Fibroblast of upper back skin (primary cell): ENCODE results near the gene SLC39A5.
A peak's percentile ranks its signal among the peaks of the same experiment; 100 is the strongest.

ENCODE experiments used
- DNase-seq: peaks from one replicate; pipeline ENCODE4 v3.0.0-alpha.2; 2013

Gene SLC39A5, protein sequence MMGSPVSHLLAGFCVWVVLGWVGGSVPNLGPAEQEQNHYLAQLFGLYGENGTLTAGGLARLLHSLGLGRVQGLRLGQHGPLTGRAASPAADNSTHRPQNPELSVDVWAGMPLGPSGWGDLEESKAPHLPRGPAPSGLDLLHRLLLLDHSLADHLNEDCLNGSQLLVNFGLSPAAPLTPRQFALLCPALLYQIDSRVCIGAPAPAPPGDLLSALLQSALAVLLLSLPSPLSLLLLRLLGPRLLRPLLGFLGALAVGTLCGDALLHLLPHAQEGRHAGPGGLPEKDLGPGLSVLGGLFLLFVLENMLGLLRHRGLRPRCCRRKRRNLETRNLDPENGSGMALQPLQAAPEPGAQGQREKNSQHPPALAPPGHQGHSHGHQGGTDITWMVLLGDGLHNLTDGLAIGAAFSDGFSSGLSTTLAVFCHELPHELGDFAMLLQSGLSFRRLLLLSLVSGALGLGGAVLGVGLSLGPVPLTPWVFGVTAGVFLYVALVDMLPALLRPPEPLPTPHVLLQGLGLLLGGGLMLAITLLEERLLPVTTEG

DNA sequence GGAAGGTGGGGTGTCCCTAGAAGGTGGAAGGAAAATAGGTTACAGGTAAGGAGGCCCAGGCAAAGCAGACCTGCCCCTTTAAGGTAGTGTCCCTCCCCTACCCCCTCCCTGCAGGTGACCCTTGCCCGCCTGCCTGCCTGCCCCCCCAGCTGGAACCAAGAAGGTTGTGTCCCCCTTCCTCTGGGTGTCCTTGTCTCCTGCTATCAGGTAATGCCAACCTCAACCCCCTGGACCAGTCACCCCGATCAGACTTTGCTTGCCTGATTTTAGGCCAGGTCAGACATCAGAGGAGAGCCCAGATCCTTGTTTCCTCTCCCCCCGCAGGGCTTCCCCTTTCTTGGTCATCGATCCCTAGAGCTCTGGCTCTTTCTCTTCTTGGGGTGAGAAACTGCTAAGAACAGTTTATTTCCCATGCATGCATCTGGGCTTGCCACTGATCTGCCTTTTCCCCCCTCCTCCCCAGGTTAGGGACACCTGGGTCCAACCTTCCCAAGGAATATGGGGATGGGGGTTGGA is at the start of gene SLC39A5:
Gene SLC39A5, plus strand, starts transcription at position 136 of the 516 bp plus-strand sequence. CDS start 1,224 bp downstream, outside the sequence.
- DNase-seq, result no peak

DNA sequence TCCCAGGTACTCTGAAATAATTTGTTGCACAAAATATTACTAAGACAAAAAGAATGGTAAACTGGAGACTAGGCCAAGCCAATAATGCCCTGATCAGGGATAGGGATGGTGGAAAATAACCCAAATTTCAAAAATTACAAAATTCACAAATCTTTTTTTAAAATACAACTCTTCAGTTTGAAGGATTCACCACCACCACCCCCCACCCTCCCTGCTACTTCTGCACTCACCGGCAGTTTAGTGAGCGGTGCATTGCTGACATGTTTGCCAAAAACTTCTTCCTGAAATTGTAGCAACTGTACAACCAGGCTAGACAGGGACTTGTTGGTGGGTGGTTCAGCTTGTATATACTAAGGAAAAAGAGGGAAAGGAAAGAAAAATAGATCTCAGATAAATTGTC is 42.9 kb upstream of the SLC39A5 start:
- DNase-seq, result no peak

DNA sequence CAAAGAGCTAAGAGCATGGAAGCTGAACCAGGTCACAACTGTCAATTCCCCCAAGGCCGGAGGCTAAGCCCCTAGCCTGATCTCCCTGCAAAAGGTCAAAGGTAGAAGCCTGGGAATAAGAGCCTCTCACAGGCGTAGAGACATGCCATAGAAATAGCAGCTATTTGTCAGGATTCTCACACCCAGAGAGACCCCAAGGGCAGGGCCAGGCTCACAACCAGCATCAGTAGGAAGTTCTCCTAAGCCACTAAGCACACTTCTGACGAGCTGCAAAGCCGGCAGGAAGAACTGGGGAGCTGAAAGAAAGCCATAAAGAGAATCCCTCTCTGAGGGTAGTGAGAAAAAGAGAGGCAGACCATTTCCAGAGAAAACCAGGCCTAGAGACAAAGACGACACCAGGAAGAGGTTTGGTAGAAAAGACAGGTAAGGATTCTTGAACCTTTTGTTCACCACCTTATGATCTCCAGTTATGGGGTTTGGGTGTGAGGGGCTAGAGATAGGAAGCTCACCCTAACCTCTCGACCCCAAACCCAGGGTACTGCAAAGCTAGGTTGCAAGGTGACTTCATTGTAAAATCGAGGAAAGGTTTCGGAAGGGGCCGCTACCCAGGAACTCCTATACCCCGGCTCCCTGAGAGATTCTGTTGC is 41.6 kb upstream of the SLC39A5 start:
- DNase-seq, result no peak

DNA sequence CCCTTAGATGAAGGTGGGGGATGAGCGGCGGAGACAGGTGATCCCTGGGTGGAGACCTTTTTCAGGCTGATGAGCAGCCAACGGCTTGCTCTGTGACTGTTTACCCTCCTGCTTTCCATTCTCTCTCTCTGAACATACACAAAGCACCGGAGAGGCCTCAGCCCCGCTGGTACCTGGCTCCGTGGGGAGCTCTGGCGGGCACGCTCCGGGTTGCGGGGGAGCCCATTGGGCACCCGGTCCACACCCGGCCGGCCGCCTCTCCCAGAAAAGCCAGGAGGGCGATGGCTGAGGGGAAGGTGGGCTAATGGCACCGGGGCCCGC is 41.1 kb upstream of the SLC39A5 start:
- no peak for DNase-seq

DNA sequence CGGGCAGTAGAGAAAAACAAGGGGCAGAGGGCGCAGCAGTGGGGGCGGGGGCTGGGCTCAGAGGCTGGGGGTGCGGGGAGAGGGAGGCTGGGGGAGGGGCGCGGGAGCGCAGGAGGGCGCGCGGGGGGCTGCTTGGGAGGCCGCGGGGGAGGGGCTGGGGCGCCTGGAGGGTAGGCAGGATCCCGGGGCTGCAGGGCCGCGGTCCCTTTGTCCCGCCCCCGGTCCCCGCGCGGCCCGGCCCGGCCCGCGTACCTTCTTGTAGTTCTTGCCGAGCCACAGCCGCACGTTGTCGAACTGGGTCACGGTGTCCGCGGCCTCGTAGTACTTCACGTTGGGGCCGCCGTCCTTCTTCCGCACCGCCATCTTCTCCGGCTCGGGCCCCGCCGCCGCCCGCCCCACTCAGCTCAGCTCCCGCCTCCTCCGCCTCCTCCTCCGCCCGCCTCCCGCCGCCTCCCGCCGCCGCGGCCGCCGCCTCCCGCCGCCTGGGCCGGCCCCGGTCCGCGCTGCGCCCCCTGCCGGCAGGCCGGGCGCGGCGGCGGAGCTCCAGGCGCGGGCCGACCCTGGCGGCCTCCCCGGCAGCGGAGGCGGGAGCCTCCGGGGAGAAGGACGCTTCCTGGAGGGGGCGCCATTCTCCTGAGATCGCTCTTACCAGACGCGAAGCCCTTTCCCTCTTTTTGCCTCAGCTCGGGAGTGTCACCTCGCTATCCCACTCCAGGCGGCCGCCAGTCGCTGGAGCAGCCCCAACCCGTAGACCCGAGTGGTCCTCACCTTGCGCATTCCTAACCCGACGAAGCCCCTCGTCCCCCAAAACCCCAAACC is 40.5 kb upstream of the SLC39A5 start, which contains the start of gene SMARCC2:
Gene SMARCC2, minus strand, starts transcription at position 385 of the 819 bp plus-strand sequence. Its CDS starts 22 bp downstream, at position 363.
- peak; percentile 85 for DNase-seq

DNA sequence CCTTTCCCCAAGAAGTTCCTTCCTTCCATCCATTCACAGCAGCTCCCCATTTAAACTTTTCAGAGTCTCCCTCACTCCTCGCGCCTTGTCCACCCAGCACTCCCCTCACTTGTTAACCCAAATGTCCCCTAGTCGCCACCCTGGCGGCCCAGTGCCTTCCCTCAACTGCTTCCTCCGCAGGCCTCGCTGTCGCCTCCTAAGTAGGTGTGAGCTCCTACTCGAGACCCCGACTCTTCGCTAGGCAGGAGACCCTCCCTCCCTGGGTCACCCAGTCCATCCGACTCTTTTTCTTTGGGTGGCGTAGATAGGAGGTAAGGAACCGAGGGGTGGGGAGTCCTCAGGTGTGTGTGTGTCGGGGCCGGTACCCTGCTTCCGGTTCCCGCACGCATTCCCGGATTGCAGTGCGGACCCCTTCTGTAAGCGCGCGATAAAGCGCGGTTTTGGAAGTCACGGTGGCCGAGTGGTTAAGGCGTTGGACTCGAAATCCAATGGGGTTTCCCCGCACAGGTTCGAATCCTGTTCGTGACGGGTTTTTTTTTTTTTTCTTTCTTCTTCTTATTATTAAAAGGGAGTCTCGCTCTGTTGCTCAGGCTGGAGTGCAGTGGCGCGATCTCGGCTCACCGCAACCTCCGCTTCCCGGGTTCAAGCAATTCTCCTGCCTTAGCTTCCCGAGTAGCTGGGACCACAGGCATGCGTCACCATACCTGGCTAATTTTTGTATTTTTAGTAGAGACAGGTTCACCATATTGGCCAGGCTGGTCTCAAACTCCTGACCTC is 39.7 kb upstream of the SLC39A5 start:
- peak; percentile 90 for DNase-seq

DNA sequence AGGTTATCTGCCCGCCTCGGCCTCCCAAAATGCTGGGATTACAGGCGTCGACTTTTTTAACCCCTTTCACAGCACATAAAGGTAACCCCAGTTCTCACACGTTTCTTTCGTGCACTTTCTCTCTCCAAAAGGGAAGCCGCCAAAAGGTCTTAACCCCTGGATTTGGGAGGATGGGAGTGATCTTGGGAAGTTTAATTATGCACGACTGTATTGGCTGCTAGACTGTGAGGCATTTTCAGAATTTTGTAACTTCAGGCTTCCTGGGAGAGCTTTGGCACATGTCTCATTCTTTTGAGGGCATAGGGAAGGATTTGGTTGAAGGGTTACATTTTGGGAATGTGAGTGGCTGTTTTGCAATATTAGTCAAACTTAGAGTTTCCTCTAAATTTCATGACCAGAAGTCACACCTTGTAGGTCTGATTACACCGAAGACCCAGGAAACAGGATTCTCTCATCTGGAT is 39.1 kb upstream of the SLC39A5 start:
- no peak for DNase-seq

DNA sequence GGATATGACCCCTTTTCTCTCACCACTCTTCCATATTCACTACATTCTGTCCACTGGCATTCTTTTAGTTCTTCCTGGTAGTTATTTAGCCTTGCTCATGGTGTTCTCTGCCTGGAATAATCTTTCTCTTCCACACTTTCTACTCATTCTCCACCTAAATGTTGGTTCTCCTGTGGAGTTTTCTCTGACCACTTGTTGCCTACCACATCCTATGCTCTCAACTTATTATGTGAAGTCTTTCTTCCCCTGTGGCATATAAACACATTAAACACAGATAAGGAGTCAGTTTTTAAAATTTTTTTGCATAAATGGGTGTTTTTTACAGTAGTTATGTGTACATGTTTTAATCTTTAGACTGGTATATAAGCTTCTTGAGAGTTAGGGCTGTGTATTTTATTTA is 37.3 kb upstream of the SLC39A5 start:
- no peak for DNase-seq

DNA sequence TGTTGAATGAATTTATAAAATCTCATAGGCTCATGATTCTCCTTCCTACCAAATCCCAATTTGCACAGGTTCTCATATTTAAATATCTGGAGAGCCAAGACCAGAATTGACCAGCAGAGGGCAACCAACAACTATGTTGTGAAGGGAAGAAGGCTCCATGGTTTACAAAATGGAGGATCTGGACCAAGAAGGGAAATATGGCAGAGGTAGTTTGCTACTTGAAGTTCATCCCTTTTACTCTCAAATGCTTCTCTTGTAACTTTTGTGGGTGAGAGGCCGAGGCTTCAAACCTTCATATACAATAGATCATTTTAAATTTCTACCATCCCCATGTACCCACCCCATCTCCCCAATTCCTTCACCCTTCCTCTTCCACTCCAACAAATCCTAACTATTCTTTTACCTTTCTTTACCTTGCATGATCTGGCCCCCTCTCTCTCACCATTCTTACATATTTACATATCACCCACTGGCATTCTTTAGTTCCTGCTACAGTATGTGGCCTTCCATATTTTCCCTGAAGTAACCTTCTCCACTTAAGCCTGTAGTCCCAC is 36.7 kb upstream of the SLC39A5 start:
- DNase-seq, result peak; percentile 88

DNA sequence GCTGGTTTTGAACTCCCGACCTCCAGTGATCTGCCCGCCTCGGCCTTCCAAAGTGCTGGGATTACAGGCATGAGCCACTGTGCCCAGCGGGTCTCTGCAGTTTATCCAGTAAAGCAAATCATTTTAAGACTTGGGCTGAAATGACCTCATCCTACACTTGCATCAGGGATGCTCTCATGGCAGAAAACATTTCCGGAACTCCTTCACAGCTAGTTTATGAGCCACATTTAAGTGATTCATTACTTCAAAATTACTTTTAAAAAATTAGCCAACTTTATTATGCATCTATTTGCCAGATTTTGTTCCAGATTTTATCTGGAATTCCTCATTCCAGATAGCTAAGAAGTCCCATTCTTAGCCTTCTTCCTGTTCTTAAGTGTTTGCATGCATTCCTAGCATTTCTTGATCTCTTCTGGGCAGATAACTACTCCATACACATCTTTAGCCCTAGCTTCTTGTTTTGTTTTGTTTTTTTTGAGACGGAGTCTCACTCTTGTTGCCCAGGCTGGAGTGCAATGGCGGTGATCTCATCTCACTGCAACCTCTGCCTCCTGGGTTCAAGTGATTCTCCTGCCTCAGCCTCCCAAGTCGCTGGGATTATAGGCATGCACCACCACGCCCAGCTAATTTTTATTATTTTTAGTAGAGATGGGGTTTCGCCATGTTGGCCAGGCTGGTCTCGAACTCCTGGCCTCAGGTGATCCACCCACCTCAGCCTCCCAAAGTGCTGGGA is 32.9 kb upstream of the SLC39A5 start:
- DNase-seq, result peak; percentile 88

DNA sequence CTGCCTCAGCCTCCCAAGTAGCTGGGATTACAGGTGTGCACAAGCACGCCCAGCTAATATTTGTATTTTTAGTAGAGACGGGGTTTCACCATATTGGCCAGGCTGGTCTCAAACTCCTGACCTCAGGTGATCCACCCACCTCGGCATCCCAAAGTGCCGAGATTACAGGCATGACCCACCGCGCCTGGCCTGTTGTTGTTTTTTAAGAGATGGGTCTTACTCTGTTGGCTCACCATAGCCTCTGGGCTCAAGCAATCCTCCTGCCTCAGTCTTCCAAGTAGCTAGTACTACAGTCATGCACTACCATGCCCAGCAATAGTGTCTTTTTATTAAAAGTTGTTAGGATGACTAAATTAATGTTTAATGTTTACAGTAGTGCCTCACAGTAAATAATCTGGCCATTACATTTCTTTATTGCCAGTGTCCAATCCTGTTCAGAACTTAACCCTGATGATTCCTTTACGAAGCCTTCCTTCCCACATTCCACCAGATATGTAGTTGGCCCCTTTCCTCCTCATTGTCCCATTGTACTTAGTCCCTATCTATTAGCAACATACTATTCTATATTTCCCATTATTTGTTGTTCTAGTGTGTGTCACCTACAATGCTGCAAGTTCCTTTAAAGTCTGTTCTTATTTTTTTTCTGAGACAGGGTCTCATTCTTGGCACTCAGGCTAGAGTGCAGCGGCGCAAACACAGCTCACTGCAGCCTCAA is 31.8 kb upstream of the SLC39A5 start:
- no peak for DNase-seq

DNA sequence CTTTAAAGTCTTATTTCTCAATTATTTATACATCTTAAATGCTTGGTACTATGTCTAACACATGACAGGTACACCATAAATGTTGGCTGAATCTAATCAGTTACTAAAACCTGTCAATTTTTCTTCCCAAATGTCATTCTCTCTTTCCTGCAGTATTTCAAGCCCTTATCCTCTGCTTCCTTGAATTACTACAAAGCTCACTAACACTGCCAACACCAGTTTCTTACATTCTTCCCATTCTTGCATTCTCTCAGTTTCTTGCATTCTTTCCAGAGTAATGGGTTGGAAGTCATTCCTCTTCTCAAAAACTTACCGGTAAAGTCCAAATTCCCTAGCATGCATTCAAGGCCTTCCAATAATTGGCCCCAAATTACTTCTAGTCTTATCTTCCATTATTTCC is 31.0 kb upstream of the SLC39A5 start:
- DNase-seq, result peak; percentile 14

DNA sequence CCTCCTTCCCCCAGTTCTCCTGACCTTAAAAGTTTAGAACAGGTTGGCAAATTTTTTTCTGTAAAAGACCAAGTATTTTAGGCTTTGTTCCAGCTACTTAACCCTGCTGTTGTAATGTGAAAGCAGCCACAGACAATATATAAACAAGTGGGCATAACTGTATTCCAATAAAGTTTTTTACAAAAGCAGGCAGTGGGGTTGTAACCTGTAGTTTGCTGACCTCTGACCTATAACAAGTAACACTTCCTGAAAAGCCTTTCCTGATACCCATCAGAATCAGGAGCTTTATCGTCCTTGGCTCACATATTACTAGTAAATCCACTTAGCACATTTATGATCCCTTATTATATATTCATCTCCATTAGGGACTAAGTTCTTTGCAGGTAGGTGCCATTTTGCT is 27.5 kb upstream of the SLC39A5 start:
- DNase-seq, result no peak

DNA sequence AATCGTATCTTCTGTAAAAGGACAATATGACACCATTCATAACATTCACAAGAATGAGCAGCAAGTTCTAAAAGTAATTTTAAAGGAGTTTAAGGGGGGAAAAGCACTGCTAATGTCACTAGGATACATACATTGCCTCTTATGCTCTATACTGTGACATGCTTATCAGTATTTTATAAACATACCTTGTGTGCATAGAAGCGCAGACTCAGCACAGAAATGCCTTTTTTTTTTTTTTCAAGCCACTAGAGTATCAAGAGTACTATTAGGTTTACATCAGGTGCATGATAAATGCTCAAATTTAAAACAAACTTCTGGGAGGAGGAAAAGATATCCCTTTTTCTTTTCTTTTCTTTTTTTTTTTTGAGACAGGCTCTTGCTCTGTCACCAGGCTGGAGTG is 27.0 kb upstream of the SLC39A5 start:
- DNase-seq, result no peak

DNA sequence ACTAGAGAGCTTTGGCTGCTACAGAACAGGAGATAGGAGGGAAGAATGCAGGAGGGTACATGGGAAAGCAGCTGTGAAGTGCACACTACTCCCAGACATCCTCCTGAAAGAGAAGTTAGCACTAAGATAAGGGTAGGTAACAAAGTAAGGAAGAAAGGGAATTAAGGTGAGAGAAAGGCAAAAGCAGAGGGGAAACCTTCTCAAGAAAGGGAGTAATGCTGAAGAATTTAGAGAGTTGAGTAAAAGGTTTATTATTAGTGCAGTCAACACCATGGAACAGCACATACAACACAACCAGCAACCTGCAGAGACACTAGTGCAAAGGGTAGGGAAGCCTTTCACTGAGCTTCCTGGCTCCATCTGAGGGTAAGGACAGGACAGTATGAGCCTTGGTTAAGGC is 25.6 kb upstream of the SLC39A5 start:
- no peak for DNase-seq

DNA sequence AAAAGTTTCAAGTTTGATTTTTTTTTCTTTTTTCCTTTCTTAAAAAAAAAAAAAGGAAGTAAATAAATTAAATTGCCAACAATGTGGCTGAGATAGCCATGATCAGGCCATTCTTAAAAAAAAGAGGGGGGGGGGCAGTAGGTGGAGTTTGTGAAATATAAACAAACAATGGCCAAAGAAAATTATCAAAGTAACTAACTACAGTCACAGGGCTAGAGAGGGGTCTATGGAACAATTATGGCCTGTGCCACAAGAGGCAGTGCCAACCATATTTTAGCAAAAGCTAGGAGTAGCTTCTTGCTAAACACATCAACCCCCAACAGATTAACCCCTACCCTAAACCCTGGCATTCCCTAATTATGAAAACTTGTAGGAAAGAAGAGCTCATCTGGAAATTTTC is 24.4 kb upstream of the SLC39A5 start:
- DNase-seq, result no peak

DNA sequence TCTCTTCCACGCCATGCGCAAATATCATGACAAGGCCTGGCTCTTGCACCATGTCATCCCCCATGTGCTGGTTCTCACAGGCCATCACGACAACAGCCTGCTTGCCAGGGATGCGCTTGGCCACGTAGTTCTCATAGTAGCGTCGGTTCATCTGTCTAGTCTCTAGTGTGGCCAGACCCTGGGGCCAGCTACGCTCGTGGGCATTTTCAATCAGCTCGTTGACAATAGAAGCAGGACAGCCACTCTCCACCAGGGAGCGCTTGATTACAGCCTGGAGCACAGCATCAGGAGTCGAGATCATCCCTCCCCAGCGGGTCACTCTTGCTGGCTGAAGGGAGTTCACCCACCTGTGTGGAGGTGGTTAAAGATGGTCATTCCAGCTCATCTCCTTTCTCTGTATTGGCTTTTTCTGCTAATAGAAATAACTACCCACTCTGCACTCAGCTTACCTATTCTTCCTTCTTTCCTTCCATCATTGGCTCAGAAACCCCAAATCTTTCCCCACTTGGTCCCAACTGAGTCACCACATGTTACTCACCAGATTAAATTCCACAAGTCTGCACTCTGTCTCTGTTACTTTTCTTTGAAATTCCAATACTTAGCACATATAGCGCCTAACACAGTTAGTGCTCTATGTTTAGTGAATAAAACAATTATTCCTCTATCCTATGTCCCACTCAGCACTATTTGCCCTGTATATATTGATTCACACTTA is 23.2 kb upstream of the SLC39A5 start:
- DNase-seq, result peak; percentile 53

DNA sequence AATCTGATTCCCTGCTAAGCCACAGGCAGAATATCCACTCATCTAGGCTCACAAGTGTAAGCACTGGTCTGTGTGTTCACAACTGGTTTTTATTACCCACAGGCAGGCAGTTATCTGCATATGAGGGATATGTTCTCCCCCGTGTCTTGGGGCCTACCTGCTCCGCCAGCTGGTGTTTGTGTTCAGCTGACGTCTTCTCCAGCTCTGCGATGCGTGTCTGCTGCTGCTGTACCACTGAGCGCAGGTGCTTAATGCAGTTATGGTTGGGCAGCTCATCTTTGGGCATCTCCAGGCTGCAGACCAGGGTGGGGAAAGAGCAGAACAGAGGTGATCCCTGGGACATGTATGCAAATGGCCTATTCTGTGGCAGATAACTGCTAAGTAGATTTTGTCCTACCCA is 21.8 kb upstream of the SLC39A5 start:
- DNase-seq, result no peak

DNA sequence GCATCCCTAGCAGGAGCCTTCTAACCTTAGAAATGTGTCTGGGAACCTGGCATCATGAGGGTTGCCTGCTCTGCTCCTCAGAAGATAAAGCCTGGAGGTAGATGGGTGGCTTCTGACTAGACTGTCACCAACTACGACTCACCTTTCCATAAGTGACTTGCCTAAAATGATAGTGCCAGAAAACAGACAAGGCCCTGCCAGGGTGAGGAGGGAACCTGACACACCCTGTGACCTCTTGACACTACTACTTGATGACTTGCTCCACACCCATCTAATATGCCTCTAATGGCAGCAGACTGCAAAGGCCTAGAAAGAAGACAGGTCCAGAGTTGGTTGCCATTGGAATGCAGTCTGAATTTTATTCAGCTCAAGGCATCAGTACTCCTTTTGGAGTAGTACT is 17.5 kb upstream of the SLC39A5 start:
- no peak for DNase-seq

DNA sequence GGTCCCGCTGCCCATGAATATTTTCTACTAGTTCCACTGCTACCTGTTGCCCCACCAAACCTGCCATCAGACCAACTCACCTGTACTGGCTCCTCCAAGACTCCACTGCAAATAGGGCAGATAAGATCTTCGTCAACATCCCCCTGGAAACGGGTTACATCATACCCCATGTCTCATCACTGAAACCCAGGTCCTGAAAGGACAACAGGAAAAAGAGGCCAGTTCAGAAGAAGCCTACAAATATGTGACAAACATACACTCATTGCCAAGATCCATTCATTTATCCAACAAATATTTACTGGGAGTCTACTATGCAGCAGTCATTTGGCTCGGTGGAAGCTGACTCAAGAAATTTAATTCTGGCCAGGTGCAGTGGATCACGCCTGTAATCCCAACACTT is 16.0 kb upstream of the SLC39A5 start:
- DNase-seq, result no peak
